ENCODE results near the gene TEX48. TPM values are rescaled to one million over a fixed set of nuclear protein-coding genes. Genes with fewer than 3 reads are reported as not detected.

TEX48 gene
- total and polyA plus RNA-seq, 10 of the 15 experiments (the other 5 are each of a cell fraction or from before 2014, with no cell fraction given), result not detected

DNA sequence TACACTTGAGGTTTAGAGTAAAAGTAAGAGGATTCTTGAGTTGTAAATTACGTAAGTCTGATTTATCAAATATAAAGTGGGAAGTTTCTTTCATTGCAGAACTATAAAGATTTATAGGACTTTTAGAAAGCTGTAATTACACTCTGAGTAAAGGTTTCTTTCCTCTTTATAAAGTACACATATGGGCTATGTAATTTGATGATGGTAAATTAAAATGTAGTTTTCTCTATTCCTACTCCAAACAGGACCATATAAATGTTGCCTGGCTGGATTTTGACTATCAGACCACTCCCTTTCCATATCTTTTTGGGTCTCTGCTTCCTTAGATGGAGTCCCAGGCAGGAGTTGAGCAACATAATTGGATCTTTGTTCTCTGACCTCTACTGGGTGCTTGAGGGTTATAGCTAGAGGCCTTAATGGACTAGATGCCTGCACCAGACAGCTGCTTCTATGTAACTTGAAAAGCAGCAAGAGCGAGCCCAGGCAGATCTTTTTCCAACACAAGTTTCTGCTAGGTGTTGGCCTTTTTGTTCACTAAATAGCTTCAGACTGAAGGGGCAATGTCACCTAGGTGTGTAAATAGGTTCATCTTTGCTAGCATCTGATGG is 11.4 kb upstream of the TEX48 start:
- H3K4me1 ChIP-seq (ENCODE audit: control insufficient read depth, insufficient read depth, low read length), result peaks cover 40% of the 10 kb centered on the region
- DNase-seq (ENCODE audit: low read depth, low spot score), result no peak
- ChIA-PET CTCF (interaction anchor here (5.9 kb wide), 1 partner anchor 12 kb away, joined by 42 read pairs; the partner anchor contains the start of gene TEX48), POLR2A (no interaction called here), SMC1A (ENCODE audit: uncharacterized antibody, unreplicated experiment) (interaction anchor here (0.7 to 1.3 kb wide), 2 partner anchors 321 to 352 kb away, joined by 3 to 5 read pairs; no protein-coding TSS in a partner anchor), RAD21 (ENCODE audit: unreplicated experiment) (interaction anchor here (2.9 kb wide), 1 partner anchor 13 kb away, joined by 8 read pairs; no protein-coding TSS in a partner anchor)
- H3K36me3 ChIP-seq (ENCODE audit: control insufficient read depth in 2 of 2, insufficient read depth in 2 of 2, low read length in 1 of 2), result no peaks in the 10 kb centered on the region
- H2AFZ ChIP-seq (ENCODE audit: control insufficient read depth, low read depth, low read length), result no peak overlapping the region
- ATAC-seq, result no peak
- intact Hi-C loops (cut with micrococcal nuclease; ENCODE audit: unreplicated experiment) (loop anchor here (10.0 kb wide), 2 partner anchors 511 to 721 kb away; no protein-coding TSS in a partner anchor), in situ Hi-C loops (cut with MboI) (no loop called here)
- 73% methylated on average over 2 of the region's 2 CpGs for WGBS (ENCODE audit: insufficient coverage, insufficient replicate concordance, low lambda C conversion rate, missing lambda C conversion rate)
- H3K79me2 ChIP-seq (ENCODE audit: control insufficient read depth, insufficient read depth, low read length), result no peaks in the 10 kb centered on the region
- no peak overlapping the region for H3K9ac ChIP-seq (ENCODE audit: control insufficient read depth, insufficient read depth, low read length)
- FAIRE-seq, result no peak
- H3K4me2 ChIP-seq (ENCODE audit: control insufficient read depth, insufficient read depth), result no peak overlapping the region
- no peaks in the 10 kb centered on the region; the same call in 1 of the 2 replicates for H4K20me1 ChIP-seq (ENCODE audit: control insufficient read depth, insufficient read depth)
- no TSS peak for BruUV-seq (replicated peaks)
- peaks cover 0 to 10% of the 10 kb centered on the region in 2 experiments; a peak in 2 of 4 replicates for H3K27me3 ChIP-seq (replicated peaks in 1 of 2; ENCODE audit: control insufficient read depth in 2 of 2, insufficient read depth in 2 of 2, low read length in 1 of 2)
- H3K4me3 ChIP-seq, result no peak overlapping the region
- no peak overlapping the region for H3K27ac ChIP-seq (ENCODE audit: control insufficient read depth, insufficient read depth)
- no peaks in the 10 kb centered on the region; the same call in 2 of the 3 replicates for H3K9me3 ChIP-seq (replicated peaks; ENCODE audit: control insufficient read depth, insufficient read depth, low read length)
- TF ChIP-seq, protein P1, sequence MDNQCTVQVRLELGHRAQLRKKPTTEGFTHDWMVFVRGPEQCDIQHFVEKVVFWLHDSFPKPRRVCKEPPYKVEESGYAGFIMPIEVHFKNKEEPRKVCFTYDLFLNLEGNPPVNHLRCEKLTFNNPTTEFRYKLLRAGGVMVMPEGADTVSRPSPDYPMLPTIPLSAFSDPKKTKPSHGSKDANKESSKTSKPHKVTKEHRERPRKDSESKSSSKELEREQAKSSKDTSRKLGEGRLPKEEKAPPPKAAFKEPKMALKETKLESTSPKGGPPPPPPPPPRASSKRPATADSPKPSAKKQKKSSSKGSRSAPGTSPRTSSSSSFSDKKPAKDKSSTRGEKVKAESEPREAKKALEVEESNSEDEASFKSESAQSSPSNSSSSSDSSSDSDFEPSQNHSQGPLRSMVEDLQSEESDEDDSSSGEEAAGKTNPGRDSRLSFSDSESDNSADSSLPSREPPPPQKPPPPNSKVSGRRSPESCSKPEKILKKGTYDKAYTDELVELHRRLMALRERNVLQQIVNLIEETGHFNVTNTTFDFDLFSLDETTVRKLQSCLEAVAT (IDR thresholded peaks at IDR 0.05), result no peak
- TF ChIP-seq ZNF274 (IDR thresholded peaks at IDR 0.05; ENCODE audit: insufficient read depth, insufficient read length), result no peak
- TF ChIP-seq NBN (IDR thresholded peaks at IDR 0.05), result no peak
- TF ChIP-seq, protein P2, sequence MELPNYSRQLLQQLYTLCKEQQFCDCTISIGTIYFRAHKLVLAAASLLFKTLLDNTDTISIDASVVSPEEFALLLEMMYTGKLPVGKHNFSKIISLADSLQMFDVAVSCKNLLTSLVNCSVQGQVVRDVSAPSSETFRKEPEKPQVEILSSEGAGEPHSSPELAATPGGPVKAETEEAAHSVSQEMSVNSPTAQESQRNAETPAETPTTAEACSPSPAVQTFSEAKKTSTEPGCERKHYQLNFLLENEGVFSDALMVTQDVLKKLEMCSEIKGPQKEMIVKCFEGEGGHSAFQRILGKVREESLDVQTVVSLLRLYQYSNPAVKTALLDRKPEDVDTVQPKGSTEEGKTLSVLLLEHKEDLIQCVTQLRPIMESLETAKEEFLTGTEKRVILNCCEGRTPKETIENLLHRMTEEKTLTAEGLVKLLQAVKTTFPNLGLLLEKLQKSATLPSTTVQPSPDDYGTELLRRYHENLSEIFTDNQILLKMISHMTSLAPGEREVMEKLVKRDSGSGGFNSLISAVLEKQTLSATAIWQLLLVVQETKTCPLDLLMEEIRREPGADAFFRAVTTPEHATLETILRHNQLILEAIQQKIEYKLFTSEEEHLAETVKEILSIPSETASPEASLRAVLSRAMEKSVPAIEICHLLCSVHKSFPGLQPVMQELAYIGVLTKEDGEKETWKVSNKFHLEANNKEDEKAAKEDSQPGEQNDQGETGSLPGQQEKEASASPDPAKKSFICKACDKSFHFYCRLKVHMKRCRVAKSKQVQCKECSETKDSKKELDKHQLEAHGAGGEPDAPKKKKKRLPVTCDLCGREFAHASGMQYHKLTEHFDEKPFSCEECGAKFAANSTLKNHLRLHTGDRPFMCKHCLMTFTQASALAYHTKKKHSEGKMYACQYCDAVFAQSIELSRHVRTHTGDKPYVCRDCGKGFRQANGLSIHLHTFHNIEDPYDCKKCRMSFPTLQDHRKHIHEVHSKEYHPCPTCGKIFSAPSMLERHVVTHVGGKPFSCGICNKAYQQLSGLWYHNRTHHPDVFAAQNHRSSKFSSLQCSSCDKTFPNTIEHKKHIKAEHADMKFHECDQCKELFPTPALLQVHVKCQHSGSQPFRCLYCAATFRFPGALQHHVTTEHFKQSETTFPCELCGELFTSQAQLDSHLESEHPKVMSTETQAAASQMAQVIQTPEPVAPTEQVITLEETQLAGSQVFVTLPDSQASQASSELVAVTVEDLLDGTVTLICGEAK (IDR thresholded peaks at IDR 0.05; ENCODE audit: borderline replicate concordance), result no peak
- no peak for TF ChIP-seq SRF (IDR thresholded peaks at IDR 0.05; ENCODE audit: low read depth in 2 of 2, low read length in 2 of 2)
- TF ChIP-seq EGR1 (IDR thresholded peaks at IDR 0.05; ENCODE audit: borderline replicate concordance in 1 of 2, low read depth in 2 of 2, low read length in 2 of 2), result no peak
- TF ChIP-seq NFXL1 (IDR thresholded peaks at IDR 0.05; ENCODE audit: borderline replicate concordance), result no peak
- TF ChIP-seq, protein P3, sequence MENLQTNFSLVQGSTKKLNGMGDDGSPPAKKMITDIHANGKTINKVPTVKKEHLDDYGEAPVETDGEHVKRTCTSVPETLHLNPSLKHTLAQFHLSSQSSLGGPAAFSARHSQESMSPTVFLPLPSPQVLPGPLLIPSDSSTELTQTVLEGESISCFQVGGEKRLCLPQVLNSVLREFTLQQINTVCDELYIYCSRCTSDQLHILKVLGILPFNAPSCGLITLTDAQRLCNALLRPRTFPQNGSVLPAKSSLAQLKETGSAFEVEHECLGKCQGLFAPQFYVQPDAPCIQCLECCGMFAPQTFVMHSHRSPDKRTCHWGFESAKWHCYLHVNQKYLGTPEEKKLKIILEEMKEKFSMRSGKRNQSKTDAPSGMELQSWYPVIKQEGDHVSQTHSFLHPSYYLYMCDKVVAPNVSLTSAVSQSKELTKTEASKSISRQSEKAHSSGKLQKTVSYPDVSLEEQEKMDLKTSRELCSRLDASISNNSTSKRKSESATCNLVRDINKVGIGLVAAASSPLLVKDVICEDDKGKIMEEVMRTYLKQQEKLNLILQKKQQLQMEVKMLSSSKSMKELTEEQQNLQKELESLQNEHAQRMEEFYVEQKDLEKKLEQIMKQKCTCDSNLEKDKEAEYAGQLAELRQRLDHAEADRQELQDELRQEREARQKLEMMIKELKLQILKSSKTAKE (IDR thresholded peaks at IDR 0.05; ENCODE audit: low read depth, poor library complexity, severe bottlenecking), result no peak
- TF ChIP-seq SMAD5 (IDR thresholded peaks at IDR 0.05; ENCODE audit: low read depth), result no peak
- TF ChIP-seq, protein P4, sequence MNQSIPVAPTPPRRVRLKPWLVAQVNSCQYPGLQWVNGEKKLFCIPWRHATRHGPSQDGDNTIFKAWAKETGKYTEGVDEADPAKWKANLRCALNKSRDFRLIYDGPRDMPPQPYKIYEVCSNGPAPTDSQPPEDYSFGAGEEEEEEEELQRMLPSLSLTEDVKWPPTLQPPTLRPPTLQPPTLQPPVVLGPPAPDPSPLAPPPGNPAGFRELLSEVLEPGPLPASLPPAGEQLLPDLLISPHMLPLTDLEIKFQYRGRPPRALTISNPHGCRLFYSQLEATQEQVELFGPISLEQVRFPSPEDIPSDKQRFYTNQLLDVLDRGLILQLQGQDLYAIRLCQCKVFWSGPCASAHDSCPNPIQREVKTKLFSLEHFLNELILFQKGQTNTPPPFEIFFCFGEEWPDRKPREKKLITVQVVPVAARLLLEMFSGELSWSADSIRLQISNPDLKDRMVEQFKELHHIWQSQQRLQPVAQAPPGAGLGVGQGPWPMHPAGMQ (IDR thresholded peaks at IDR 0.05; ENCODE audit: borderline replicate concordance), result no peak
